ENCODE measurements around the gene FNDC10. TPM values are rescaled to one million over a fixed set of nuclear protein-coding genes. Genes with fewer than 3 reads are reported as not detected.

FNDC10 gene
- total RNA-seq, 1 experiment from 2014 or later, result 30.4 TPM

DNA sequence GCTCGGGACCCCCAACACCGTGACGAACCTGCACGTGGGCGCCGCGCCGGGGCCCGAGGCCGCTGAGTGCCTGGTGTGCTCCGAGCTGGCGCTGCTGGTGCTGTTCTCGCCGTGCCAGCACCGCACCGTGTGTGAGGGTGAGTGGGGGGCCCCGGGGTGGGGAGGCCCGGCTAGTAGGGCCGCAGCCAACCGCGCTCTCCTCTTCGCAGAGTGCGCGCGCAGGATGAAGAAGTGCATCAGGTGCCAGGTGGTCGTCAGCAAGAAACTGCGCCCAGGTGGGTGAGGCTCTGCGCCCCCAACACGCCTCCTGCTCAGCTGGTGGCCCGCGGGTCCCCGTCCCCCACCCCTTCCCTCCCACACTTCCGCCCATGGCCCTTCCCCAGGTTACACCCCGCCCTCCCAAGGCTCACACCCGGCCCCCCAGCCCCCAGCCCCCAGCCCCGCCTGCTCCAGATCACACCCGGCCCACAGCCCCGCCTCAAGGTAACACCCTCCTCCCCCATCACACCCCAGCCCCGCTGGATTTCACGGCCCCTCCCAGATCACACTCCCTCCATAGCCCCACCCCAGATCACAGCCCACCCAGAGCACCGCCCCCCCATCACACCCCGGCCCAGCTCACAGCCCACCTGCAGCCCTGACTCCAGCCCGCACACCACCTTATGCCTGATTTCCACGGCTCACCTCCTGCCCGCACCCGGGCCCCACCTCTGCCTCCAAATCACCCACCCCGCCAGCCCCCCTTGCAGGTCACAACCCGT is 29.7 kb upstream of the FNDC10 start:
- ATAC-seq, result no peak
- CTCF ChIA-PET, result interaction anchor here (0.6 to 2.2 kb wide), 16 partner anchors 10 to 747 kb away, joined by 3 to 30 read pairs (median 4); partner anchors contain the start of gene MIB2
- Mint-ChIP-seq H3K27me3 (ENCODE audit: low read depth) (peaks cover 6% of the 10 kb centered on the region), H3K4me1 (peaks cover 2% of the 10 kb centered on the region; the same call in 1 of the 2 replicates), H3K36me3 (no peaks in the 10 kb centered on the region), H3K27ac (no peak overlapping the region), H3K9me3 (no peaks in the 10 kb centered on the region), H3K4me3 (peak overlapping the region; percentile 41)
- POLR2A ChIA-PET, result interaction anchor here (0.5 to 1.8 kb wide), 4 partner anchors 11 to 64 kb away, joined by 3 to 7 read pairs (median 4); partner anchors contain the start of gene MIB2
- DNase-seq (ENCODE audit: low spot score), result peak; percentile 47
- TF ChIP-seq OVOL2 (CRISPR knock-in tag; IDR thresholded peaks at IDR 0.05; ENCODE audit: borderline replicate concordance) (no peak), HMGXB4 (CRISPR knock-in tag; IDR thresholded peaks at IDR 0.05) (peak; percentile 16; the same call in 1 of the 2 replicates), FOXP4 (CRISPR knock-in tag; IDR thresholded peaks at IDR 0.05) (no peak), ELF4 (CRISPR knock-in tag; IDR thresholded peaks at IDR 0.05; ENCODE audit: low read depth) (no peak)
- TF ChIP-seq, protein P1, sequence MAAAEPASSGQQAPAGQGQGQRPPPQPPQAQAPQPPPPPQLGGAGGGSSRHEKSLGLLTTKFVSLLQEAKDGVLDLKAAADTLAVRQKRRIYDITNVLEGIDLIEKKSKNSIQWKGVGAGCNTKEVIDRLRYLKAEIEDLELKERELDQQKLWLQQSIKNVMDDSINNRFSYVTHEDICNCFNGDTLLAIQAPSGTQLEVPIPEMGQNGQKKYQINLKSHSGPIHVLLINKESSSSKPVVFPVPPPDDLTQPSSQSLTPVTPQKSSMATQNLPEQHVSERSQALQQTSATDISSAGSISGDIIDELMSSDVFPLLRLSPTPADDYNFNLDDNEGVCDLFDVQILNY (CRISPR knock-in tag; IDR thresholded peaks at IDR 0.05), result 0 out of 2 replicates have a peak, but pooled peaks have one; percentile 2

DNA sequence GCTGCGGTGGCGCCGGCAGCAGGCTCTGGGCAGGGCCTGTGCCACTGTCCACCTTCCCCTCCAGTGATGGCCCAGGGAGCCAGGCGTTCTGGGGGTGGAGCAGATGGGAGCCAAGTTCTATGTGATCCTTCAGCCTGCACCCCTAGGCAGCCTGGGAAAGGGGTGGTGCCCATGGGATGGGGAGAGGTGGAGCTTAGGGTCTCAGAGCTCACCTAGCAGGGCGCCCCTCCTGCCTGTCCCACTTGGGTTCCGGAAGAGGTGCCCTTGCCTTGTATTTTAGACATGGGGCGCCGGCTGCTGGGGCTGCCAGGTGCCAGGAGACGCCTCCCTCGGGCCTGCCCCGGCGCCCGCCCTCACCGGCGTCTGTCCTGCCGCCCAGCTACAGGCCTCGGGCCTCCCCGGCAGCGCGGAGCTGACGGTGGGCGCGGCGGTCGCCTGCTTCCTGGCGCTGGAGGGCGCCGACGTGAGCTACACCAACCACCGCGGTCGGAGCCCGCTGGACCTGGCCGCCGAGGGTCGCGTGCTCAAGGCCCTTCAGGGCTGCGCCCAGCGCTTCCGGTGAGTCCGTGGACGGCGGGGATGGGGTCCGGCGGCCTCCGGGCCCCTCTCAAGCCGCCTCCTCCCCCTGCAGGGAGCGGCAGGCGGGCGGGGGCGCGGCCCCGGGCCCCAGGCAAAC is 29.0 kb upstream of the FNDC10 start:
- H3K27me3 Mint-ChIP-seq (ENCODE audit: low read depth), result peaks cover 6% of the 10 kb centered on the region
- no peaks in the 10 kb centered on the region for H3K36me3 Mint-ChIP-seq
- POLR2A ChIA-PET, result interaction anchor here (0.6 to 1.8 kb wide), 3 partner anchors 13 to 254 kb away, joined by 4 to 7 read pairs (median 5); partner anchors contain the start of gene MIB2
- no peaks in the 10 kb centered on the region for H3K9me3 Mint-ChIP-seq
- CTCF ChIA-PET, result interaction anchor here (0.6 to 2.2 kb wide), 12 partner anchors 9 to 296 kb away, joined by 3 to 30 read pairs (median 5); partner anchors contain the start of gene MIB2
- H3K4me1 Mint-ChIP-seq, result peaks cover 2% of the 10 kb centered on the region; the same call in 1 of the 2 replicates
- peak; percentile 28 for ATAC-seq
- no peak overlapping the region; the same call in 1 of the 2 replicates for H3K4me3 Mint-ChIP-seq
- TF ChIP-seq SP1 (CRISPR knock-in tag; conservative IDR thresholded peaks at IDR 0.05) (no peak), HMGXB4 (CRISPR knock-in tag; IDR thresholded peaks at IDR 0.05) (peak; percentile 35; the same call in 1 of the 2 replicates), MAX (CRISPR knock-in tag; IDR thresholded peaks at IDR 0.05) (peak; percentile 47; the same call in 1 of the 2 replicates)
- TF ChIP-seq, protein P1 (CRISPR knock-in tag; IDR thresholded peaks at IDR 0.05), result peak; percentile 31; the same call in 1 of the 2 replicates
- H3K27ac Mint-ChIP-seq, result no peak overlapping the region
- DNase-seq (ENCODE audit: low spot score), result peak; percentile 63

All from WTC11 (cell line).